Nephron (organoid): ENCODE data around the gene MED13.

Experiments used
- H3K27ac Mint-ChIP-seq, 3 experiments: 2 replicates each; pipeline ENCODE4 v1.8.0; 2020; ENCODE audit warnings: mixed read lengths in 3 of 3, mild to moderate bottlenecking in 2 of 3, moderate library complexity in 1 of 3
- H3K27me3 Mint-ChIP-seq: 2 replicates; pipeline ENCODE4 v1.8.0; 2021; ENCODE audit warnings: low read depth, mild to moderate bottlenecking, moderate library complexity, mixed read lengths
- H3K36me3 Mint-ChIP-seq: 2 replicates; pipeline ENCODE4 v1.8.0; 2020; ENCODE audit warnings: low read depth, mixed read lengths
- H3K4me1 Mint-ChIP-seq: 2 replicates; pipeline ENCODE4 v1.8.0; 2020; ENCODE audit warnings: mixed read lengths
- H3K4me3 Mint-ChIP-seq, 3 experiments: 2 replicates each; pipeline ENCODE4 v1.8.0; 2020; ENCODE audit warnings: mild to moderate bottlenecking in 3 of 3, mixed read lengths in 3 of 3, moderate library complexity in 2 of 3
- H3K9me3 Mint-ChIP-seq: 2 replicates; pipeline ENCODE4 v1.8.0; 2020; ENCODE audit warnings: mixed read lengths
- CTCF ChIP-seq, 3 experiments: fragments of 200-600 bp; sonication (generic); IDR thresholded peaks; one replicate each; pipeline ENCODE4 v1.5.0; 2021; ENCODE audit warnings: antibody characterized with exemption in 3 of 3; ENCODE audit not compliant: unreplicated experiment in 3 of 3

Gene MED13

GRCh38 chr17:61908292-61909037 lies 156.6 kb downstream of the MED13 start:
- Mint-ChIP-seq H3K27ac (no peak overlapping the region), H3K36me3 (peaks cover 36% of the 10 kb centered on the region), H3K9me3 (no peaks in the 10 kb centered on the region), H3K27me3 (no peaks in the 10 kb centered on the region), H3K4me3 (no peak overlapping the region), H3K4me1 (peaks cover 9% of the 10 kb centered on the region)
- no peak for TF ChIP-seq CTCF (IDR thresholded peaks at IDR 0.05; ENCODE audit: unreplicated experiment in 3 of 3)

DNA sequence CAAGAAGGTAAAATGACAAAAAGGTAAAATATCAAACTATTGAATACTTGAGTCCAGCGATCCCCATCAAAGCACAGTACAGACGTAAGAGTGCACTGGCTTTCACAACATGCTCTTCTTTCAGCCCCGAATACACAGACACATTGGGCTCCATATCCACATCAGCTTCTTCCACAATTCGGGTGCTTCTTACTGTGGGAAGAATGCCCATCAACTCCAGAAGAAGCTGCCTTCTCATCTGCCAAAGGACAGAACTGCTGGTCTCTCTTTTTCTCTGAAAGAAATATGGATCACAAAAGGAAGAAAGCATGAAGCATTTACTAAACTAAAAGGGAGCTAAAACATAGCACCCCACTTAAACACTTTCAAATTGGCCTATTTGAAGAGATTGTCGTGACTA lies 157.7 kb downstream of the MED13 start:
- Mint-ChIP-seq H3K36me3 (peaks cover 43% of the 10 kb centered on the region), H3K9me3 (no peaks in the 10 kb centered on the region), H3K4me3 (no peak overlapping the region), H3K27ac (no peak overlapping the region), H3K27me3 (no peaks in the 10 kb centered on the region), H3K4me1 (peaks cover 9% of the 10 kb centered on the region)
- no peak for TF ChIP-seq CTCF (IDR thresholded peaks at IDR 0.05; ENCODE audit: unreplicated experiment in 3 of 3)

GRCh38 chr17:61904094-61904710 lies 160.9 kb downstream of the MED13 start:
- H3K27me3 Mint-ChIP-seq, result no peaks in the 10 kb centered on the region
- peaks cover 40% of the 10 kb centered on the region for H3K36me3 Mint-ChIP-seq
- no peak for TF ChIP-seq CTCF (IDR thresholded peaks at IDR 0.05; ENCODE audit: unreplicated experiment in 3 of 3)
- no peaks in the 10 kb centered on the region for H3K9me3 Mint-ChIP-seq
- H3K4me1 Mint-ChIP-seq, result no peaks in the 10 kb centered on the region
- no peak overlapping the region for H3K4me3 Mint-ChIP-seq
- no peak overlapping the region for H3K27ac Mint-ChIP-seq

DNA sequence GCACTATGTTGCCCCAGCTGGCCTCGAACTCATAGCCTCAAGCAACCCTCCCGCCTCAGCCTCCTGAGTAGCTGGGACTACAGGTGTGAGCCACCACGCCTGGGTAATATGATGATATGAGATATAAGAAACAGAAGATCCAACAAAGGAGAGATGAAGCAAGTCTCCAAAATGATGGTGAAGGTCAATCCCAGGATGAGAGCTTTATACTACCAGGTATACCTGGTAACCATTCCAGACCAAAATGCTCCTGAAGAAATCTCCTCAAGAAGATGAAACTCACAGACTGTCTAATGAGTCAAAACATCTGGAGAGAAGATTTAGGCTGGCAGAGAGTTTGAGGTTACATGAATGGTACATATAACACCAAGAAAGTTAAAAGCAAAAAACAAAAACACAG lies 161.8 kb downstream of the MED13 start:
- Mint-ChIP-seq H3K27me3 (no peaks in the 10 kb centered on the region), H3K4me1 (no peaks in the 10 kb centered on the region), H3K9me3 (no peaks in the 10 kb centered on the region), H3K36me3 (peaks cover 45% of the 10 kb centered on the region), H3K4me3 (no peak overlapping the region), H3K27ac (no peak overlapping the region)
- TF ChIP-seq CTCF (IDR thresholded peaks at IDR 0.05; ENCODE audit: unreplicated experiment in 3 of 3), result no peak

DNA sequence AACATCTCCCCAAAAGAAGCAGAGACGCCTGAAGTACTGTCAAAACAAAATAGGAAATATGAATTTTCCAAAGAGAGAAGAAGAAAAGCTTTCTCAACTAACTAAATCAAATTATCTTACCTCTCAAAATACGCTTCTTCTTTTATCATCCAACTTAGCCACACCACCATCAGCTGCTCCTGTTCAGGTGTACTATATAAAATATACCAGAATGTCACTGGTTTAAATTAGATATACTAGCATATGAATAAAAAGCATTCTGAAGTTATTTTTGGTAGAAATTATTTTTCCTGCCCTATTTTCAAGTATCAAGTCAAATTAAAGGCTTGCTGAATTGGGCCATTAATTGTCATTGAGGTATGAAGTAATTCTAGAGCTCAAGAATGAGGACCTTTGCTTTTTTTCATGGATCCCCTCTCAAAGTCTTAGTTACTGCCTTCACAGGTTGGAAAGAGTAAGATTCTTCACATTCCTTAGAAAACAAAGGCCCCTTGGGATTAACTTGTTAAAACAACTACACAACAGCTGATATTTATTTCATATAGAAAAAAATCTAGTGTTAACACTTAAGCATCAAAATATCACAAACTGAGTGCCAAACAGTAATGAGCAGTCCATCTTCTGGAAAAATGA lies 167.4 kb downstream of the MED13 start:
- Mint-ChIP-seq H3K27ac (no peak overlapping the region), H3K4me1 (no peaks in the 10 kb centered on the region), H3K36me3 (peaks cover 34% of the 10 kb centered on the region), H3K9me3 (no peaks in the 10 kb centered on the region), H3K27me3 (no peaks in the 10 kb centered on the region), H3K4me3 (no peak overlapping the region)
- TF ChIP-seq CTCF (IDR thresholded peaks at IDR 0.05; ENCODE audit: unreplicated experiment in 3 of 3), result no peak
